H1 (cell line): ENCODE measurements around the gene MAP3K6. TPM values are rescaled to one million over a fixed set of nuclear protein-coding genes. Genes with fewer than 3 reads are reported as not detected.

Experiments used
- CTCF ChIA-PET: fragments of 300-600 bp; sonication (Branson Sonifier 250); formaldehyde crosslinking; loops from one replicate; lab custom pipeline; 2021; ENCODE audit not compliant: partially characterized antibody; lab: Charles Lee
- POLR2A ChIA-PET: fragments of 300-600 bp; sonication (Branson Sonifier 250); formaldehyde crosslinking; loops from one replicate; lab custom pipeline; 2021; ENCODE audit warnings: inconsistent platforms; ENCODE audit not compliant: partially characterized antibody; lab: Charles Lee
- DNase-seq, 2 experiments: peaks; one replicate each; pipeline versions ENCODE4 v3.0.0 to v3.0.0-alpha.2; 2010 to 2022; ENCODE audit warnings: low spot score in 2 of 2, low read depth in 1 of 2, mixed read lengths in 1 of 2
- FAIRE-seq: peaks from 2 replicates; lab custom pipeline; 2011; peaks lifted over from hg19 to GRCh38; lab: Jason Lieb, UNC
- H2AFZ ChIP-seq: 2 replicates; pipeline ENCODE4 v1.8.1; 2012; ENCODE audit warnings: low read length, inconsistent platforms
- H2AK5ac ChIP-seq: 2 replicates; pipeline ENCODE4 v1.6.1; 2013; ENCODE audit warnings: low read depth, low read length
- H2BK120ac ChIP-seq: replicated peaks from 2 replicates; pipeline ENCODE3; 2013; ENCODE audit warnings: low read depth, low read length, inconsistent platforms
- H2BK12ac ChIP-seq: 2 replicates; pipeline ENCODE4 v1.6.1; 2013; ENCODE audit warnings: low read depth, low read length
- H2BK15ac ChIP-seq: 2 replicates; pipeline ENCODE4 v1.6.1; 2013; ENCODE audit warnings: low read length
- H2BK20ac ChIP-seq: 2 replicates; pipeline ENCODE4 v1.6.1; 2013; ENCODE audit warnings: low read length
- H2BK5ac ChIP-seq: 2 replicates; pipeline ENCODE4 v1.6.1; 2013; ENCODE audit warnings: low read depth, low read length
- H3K14ac ChIP-seq: 2 replicates; pipeline ENCODE4 v1.6.1; 2013; ENCODE audit warnings: inconsistent platforms; ENCODE audit not compliant: insufficient read length
- H3K18ac ChIP-seq: 2 replicates; pipeline ENCODE4 v1.6.1; 2013; ENCODE audit warnings: low read length; ENCODE audit errors: extremely low read depth
- H3K23ac ChIP-seq: 2 replicates; pipeline ENCODE4 v1.6.1; 2013; ENCODE audit warnings: inconsistent platforms; ENCODE audit not compliant: insufficient read length
- H3K23me2 ChIP-seq: 2 replicates; pipeline ENCODE4 v1.6.1; 2013; ENCODE audit warnings: low read depth, low read length
- H3K27ac ChIP-seq: 2 replicates; pipeline ENCODE4 v1.6.1; 2011; ENCODE audit warnings: low read depth, low read length, inconsistent platforms
- H3K27me3 ChIP-seq, 4 experiments: replicated peaks in 1 of 4; 1 replicate in 1 of 4; 2 replicates in 3 of 4; pipeline versions ENCODE4 v1.6.1 to v1.8.1; 2011 to 2013; ENCODE audit warnings: low read length in 3 of 4, mild to moderate bottlenecking in 3 of 4, inconsistent platforms in 2 of 4, mixed read lengths in 2 of 4, moderate library complexity in 1 of 4; ENCODE audit not compliant: control insufficient read depth in 3 of 4, insufficient read depth in 3 of 4; ENCODE audit errors: extremely low read depth in 1 of 4
- H3K36me3 ChIP-seq, 4 experiments: 2 replicates each; pipeline versions ENCODE4 v1.6.1 to v1.8.1; 2011 to 2013; ENCODE audit warnings: mild to moderate bottlenecking in 4 of 4, low read length in 3 of 4, moderate library complexity in 2 of 4, control low read depth in 1 of 4, inconsistent platforms in 1 of 4; ENCODE audit not compliant: insufficient read depth in 4 of 4, control insufficient read depth in 2 of 4
- H3K4ac ChIP-seq: replicated peaks from 2 replicates; pipeline ENCODE3; 2013; ENCODE audit warnings: low read length, low read depth, mixed read lengths, inconsistent platforms; ENCODE audit not compliant: insufficient read length
- H3K4me1 ChIP-seq, 4 experiments: replicated peaks in 1 of 4; 1 replicate in 1 of 4; 2 replicates in 3 of 4; pipeline versions ENCODE4 v1.6.1 to v1.8.1; 2011 to 2013; ENCODE audit warnings: low read length in 3 of 4, inconsistent platforms in 2 of 4, mixed read lengths in 1 of 4; ENCODE audit not compliant: insufficient read depth in 4 of 4, control insufficient read depth in 3 of 4
- H3K4me2 ChIP-seq, 2 experiments: 2 replicates each; pipeline versions ENCODE4 v1.6.1 to v1.8.1; 2011 to 2013; ENCODE audit warnings: low read depth in 2 of 2, low read length in 2 of 2, control low read depth in 1 of 2, inconsistent platforms in 1 of 2, mild to moderate bottlenecking in 1 of 2; ENCODE audit not compliant: insufficient read depth in 1 of 2
- H3K4me3 ChIP-seq, 4 experiments: fragments of 200-600, 300-600 bp in 1 of 4; sonication (generic), shearing (Covaris generic), sonication (Bioruptor Twin) in 1 of 4; 2 replicates each; pipeline versions ENCODE4 v1.5.1 to v1.8.1; 2011 to 2016; ENCODE audit warnings: low read length in 4 of 4, low read depth in 3 of 4, control low read depth in 2 of 4, inconsistent platforms in 2 of 4, mild to moderate bottlenecking in 2 of 4, mixed read lengths in 1 of 4, moderate library complexity in 1 of 4; ENCODE audit not compliant: insufficient read depth in 2 of 4; ENCODE audit errors: extremely low read depth in 1 of 4
- H3K56ac ChIP-seq: replicated peaks from 2 replicates; pipeline ENCODE3; 2013; ENCODE audit warnings: low read depth, mild to moderate bottlenecking, mixed read lengths, low read length, inconsistent platforms; ENCODE audit not compliant: insufficient read length
- H3K79me1 ChIP-seq: 2 replicates; pipeline ENCODE4 v1.6.1; 2013; ENCODE audit warnings: low read depth, low read length, control low read depth
- H3K79me2 ChIP-seq, 2 experiments: 2 replicates each; pipeline versions ENCODE4 v1.6.1 to v1.8.1; 2012 to 2013; ENCODE audit warnings: low read length in 2 of 2, mild to moderate bottlenecking in 2 of 2, inconsistent platforms in 1 of 2; ENCODE audit not compliant: insufficient read depth in 2 of 2, control insufficient read depth in 1 of 2
- H3K9ac ChIP-seq, 4 experiments: replicated peaks in 1 of 4; 1 replicate in 1 of 4; 2 replicates in 3 of 4; pipeline versions ENCODE4 v1.6.1 to v1.8.1; 2011 to 2013; ENCODE audit warnings: low read depth in 3 of 4, low read length in 3 of 4, control low read depth in 2 of 4, mild to moderate bottlenecking in 2 of 4, moderate library complexity in 2 of 4, inconsistent platforms in 1 of 4; ENCODE audit errors: extremely low read depth in 1 of 4
- H3K9me3 ChIP-seq, 2 experiments: 2 replicates each; pipeline versions ENCODE4 v1.6.1 to v1.8.1; 2012 to 2013; ENCODE audit warnings: mild to moderate bottlenecking in 2 of 2, moderate library complexity in 2 of 2, control low read depth in 1 of 2, inconsistent platforms in 1 of 2, low read depth in 1 of 2, low read length in 1 of 2, mixed read lengths in 1 of 2; ENCODE audit not compliant: insufficient read depth in 2 of 2
- H4K20me1 ChIP-seq, 2 experiments: replicated peaks in 1 of 2; 2 replicates each; pipeline versions ENCODE3 to v1.8.1; 2011 to 2013; ENCODE audit warnings: inconsistent platforms in 2 of 2, low read length in 2 of 2, mild to moderate bottlenecking in 1 of 2; ENCODE audit not compliant: insufficient read depth in 2 of 2, control insufficient read depth in 1 of 2
- H4K5ac ChIP-seq: 2 replicates; pipeline ENCODE4 v1.6.1; 2013; ENCODE audit warnings: low read length, low read depth, mixed read lengths, inconsistent platforms; ENCODE audit not compliant: insufficient read length
- H4K8ac ChIP-seq: 2 replicates; pipeline ENCODE4 v1.8.0; 2013; ENCODE audit warnings: mild to moderate bottlenecking, moderate library complexity, low read length, inconsistent platforms; ENCODE audit not compliant: insufficient read depth; ENCODE audit errors: extremely low read depth
- H4K91ac ChIP-seq: replicated peaks from 2 replicates; pipeline ENCODE3; 2013; ENCODE audit warnings: low read length, mixed read lengths, inconsistent platforms; ENCODE audit not compliant: insufficient read length
- CBX5 ChIP-seq: fragments of 300-800, 300-1000 bp; sonication (generic); IDR thresholded peaks from 2 replicates; pipeline ENCODE4 v1.7.1; 2016; ENCODE audit warnings: antibody characterized with exemption, low read length, low read depth
- CHD2 ChIP-seq: IDR thresholded peaks from 2 replicates; pipeline ENCODE4 v1.6.1; 2012; ENCODE audit warnings: low read length, improper control_type of control experiment
- CREB1 ChIP-seq: IDR thresholded peaks from 2 replicates; pipeline ENCODE4 v1.6.1; 2012; ENCODE audit warnings: inconsistent platforms
- EZH2 ChIP-seq: fragments of 200-600 bp; sonication (generic); IDR thresholded peaks from 2 replicates; pipeline ENCODE4 v1.7.1; 2012; ENCODE audit warnings: low read depth, mild to moderate bottlenecking, moderate library complexity, low read length, inconsistent platforms; ENCODE audit not compliant: severe bottlenecking
- HDAC6 ChIP-seq: IDR thresholded peaks from one replicate; pipeline ENCODE4 v1.7.1; 2012; ENCODE audit warnings: low read depth, mild to moderate bottlenecking, inconsistent platforms, low read length, moderate library complexity
- MAX ChIP-seq: IDR thresholded peaks from 2 replicates; pipeline ENCODE4 v1.6.1; 2012; ENCODE audit warnings: inconsistent platforms
- SP2 ChIP-seq: IDR thresholded peaks from 2 replicates; pipeline ENCODE4 v1.6.1; 2012; ENCODE audit warnings: mild to moderate bottlenecking, low read length, inconsistent platforms
- WGBS, 2 experiments: shearing (Covaris generic) in 1 of 2; methylation state at CpG; one replicate each; pipeline versions ENCODE4 v1.1.6 to v1.1.7; 2013 to 2015; ENCODE audit warnings: low lambda C conversion rate in 2 of 2, mixed read lengths in 2 of 2, inconsistent platforms in 1 of 2, low coverage in 1 of 2, missing lambda C conversion rate in 1 of 2; ENCODE audit not compliant: insufficient replicate concordance in 2 of 2, insufficient coverage in 1 of 2, insufficient read length in 1 of 2; ENCODE audit errors: extremely low coverage in 1 of 2, missing lambda C conversion rate in 1 of 2; 5-methylcytosine and 5-hydroxymethylcytosine counted together
- polyA plus RNA-seq, 7 experiments: library from polyadenylated mRNA; depleted of rRNA in 3 of 7; stranded (reverse) in 5 of 7; unstranded in 2 of 7; fragments of >200 nt in 5 of 7; fragments of 200-250 nt in 2 of 7; gene quantifications; 1 replicate in 5 of 7; 2 replicates in 1 of 7; 4 replicates in 1 of 7; pipeline versions ENCODE4 v1.2.1 to v1.2.3, GENCODE V29; 2011 to 2013; ENCODE audit warnings: missing spikeins in 2 of 7, mixed read lengths in 2 of 7
- total RNA-seq: library from RNA; stranded (reverse); fragmentation: NEBNext Ultra II Directional; extraction: Animal tissue kit (Norgen Biotek cat#: 25700); gene quantifications from 2 replicates; pipeline ENCODE4 v1.2.1, GENCODE V29; 2021
- TF ChIP-seq, protein P1 (sequence below), 3 experiments: IDR thresholded peaks; 1 replicate in 2 of 3; 2 replicates in 1 of 3; pipeline versions ENCODE4 v1.5.1 to v1.6.1; 2011; ENCODE audit warnings: low read length in 3 of 3, mild to moderate bottlenecking in 3 of 3, inconsistent platforms in 2 of 3, low read depth in 1 of 3, moderate library complexity in 1 of 3; ENCODE audit not compliant: insufficient read depth in 1 of 3; ENCODE audit errors: control extremely low read depth in 1 of 3
- TF ChIP-seq, protein P2 (sequence below): IDR thresholded peaks from 2 replicates; pipeline ENCODE4 v1.6.1; 2012; ENCODE audit warnings: low read length, inconsistent platforms

MAP3K6 gene
- total and polyA plus RNA-seq, 2 of the 8 experiments (the other 6 are each of a cell fraction or from before 2014, with no cell fraction given), result 7.4 to 7.6 TPM

GRCh38 chr1:27338751-27339150, 28.0 kb downstream of the MAP3K6 start:
- H3K23me2 ChIP-seq, result peaks cover 6% of the 10 kb centered on the region; the same call in 1 of the 2 replicates
- no peak overlapping the region for H2BK15ac ChIP-seq
- no peak overlapping the region for H3K14ac ChIP-seq
- H3K27me3 ChIP-seq, result peaks cover 0 to 2% (median 0%) of the 10 kb centered on the region in 4 experiments; a peak in 1 of 7 replicates
- no peak overlapping the region for H3K4ac ChIP-seq
- H3K18ac ChIP-seq, result no peak overlapping the region
- H3K9ac ChIP-seq, result no peak overlapping the region
- 0 out of 2 replicates have a peak overlapping the region, but pooled peaks have one; percentile 32 for H2BK20ac ChIP-seq
- no peak overlapping the region for H2BK12ac ChIP-seq
- no peak overlapping the region for H3K4me3 ChIP-seq
- H3K4me2 ChIP-seq, result no peak overlapping the region
- no peak overlapping the region for H2BK120ac ChIP-seq
- ChIA-PET POLR2A (interaction anchor here (0.6 to 4.8 kb wide), 6 partner anchors 12 to 49 kb away, joined by 3 to 50 read pairs (median 3); no protein-coding TSS in a partner anchor), CTCF (interaction anchor here (0.7 to 17.0 kb wide), 12 partner anchors 11 to 236 kb away, joined by 3 to 321 read pairs (median 4); no protein-coding TSS in a partner anchor)
- H3K79me1 ChIP-seq, result no peaks in the 10 kb centered on the region
- DNase-seq (no peak), FAIRE-seq (no peak)
- no peaks in the 10 kb centered on the region for H3K9me3 ChIP-seq
- H2BK5ac ChIP-seq, result no peak overlapping the region
- H3K27ac ChIP-seq, result no peak overlapping the region; the same call in 1 of the 2 replicates
- no peak overlapping the region for H4K91ac ChIP-seq
- H3K56ac ChIP-seq, result no peak overlapping the region
- H3K36me3 ChIP-seq, result peaks cover under 1 to 14% (median 6%) of the 10 kb centered on the region in 4 experiments; a peak in 6 of 8 replicates
- peaks cover 0 to 25% (median 20%) of the 10 kb centered on the region in 4 experiments; a peak in 6 of 7 replicates for H3K4me1 ChIP-seq
- no peak overlapping the region for H2AK5ac ChIP-seq
- 89% methylated on average over 6 of the region's 6 CpGs; no CpG with 5 or more reads in 1 of the 2 experiments for WGBS, 2 experiments
- peaks cover 2 to 8% of the 10 kb centered on the region in 2 experiments for H4K20me1 ChIP-seq
- H3K79me2 ChIP-seq, result no peaks in the 10 kb centered on the region; a peak in 1 of 4 replicates
- no peak overlapping the region for H2AFZ ChIP-seq
- H4K5ac ChIP-seq, result no peak overlapping the region
- H3K23ac ChIP-seq, result no peak overlapping the region
- no peak overlapping the region; the same call in 1 of the 2 replicates for H4K8ac ChIP-seq
- TF ChIP-seq CREB1 (no peak), MAX (no peak), HDAC6 (no peak), CHD2 (no peak), EZH2 (no peak), SP2 (no peak), CBX5 (no peak)
- TF ChIP-seq, protein P1, sequence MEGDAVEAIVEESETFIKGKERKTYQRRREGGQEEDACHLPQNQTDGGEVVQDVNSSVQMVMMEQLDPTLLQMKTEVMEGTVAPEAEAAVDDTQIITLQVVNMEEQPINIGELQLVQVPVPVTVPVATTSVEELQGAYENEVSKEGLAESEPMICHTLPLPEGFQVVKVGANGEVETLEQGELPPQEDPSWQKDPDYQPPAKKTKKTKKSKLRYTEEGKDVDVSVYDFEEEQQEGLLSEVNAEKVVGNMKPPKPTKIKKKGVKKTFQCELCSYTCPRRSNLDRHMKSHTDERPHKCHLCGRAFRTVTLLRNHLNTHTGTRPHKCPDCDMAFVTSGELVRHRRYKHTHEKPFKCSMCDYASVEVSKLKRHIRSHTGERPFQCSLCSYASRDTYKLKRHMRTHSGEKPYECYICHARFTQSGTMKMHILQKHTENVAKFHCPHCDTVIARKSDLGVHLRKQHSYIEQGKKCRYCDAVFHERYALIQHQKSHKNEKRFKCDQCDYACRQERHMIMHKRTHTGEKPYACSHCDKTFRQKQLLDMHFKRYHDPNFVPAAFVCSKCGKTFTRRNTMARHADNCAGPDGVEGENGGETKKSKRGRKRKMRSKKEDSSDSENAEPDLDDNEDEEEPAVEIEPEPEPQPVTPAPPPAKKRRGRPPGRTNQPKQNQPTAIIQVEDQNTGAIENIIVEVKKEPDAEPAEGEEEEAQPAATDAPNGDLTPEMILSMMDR (IDR thresholded peaks at IDR 0.05; ENCODE audit: control extremely low read depth in 1 of 3, insufficient read depth in 1 of 3, low read depth in 1 of 3, low read length in 3 of 3), result no peak
- TF ChIP-seq, protein P2, sequence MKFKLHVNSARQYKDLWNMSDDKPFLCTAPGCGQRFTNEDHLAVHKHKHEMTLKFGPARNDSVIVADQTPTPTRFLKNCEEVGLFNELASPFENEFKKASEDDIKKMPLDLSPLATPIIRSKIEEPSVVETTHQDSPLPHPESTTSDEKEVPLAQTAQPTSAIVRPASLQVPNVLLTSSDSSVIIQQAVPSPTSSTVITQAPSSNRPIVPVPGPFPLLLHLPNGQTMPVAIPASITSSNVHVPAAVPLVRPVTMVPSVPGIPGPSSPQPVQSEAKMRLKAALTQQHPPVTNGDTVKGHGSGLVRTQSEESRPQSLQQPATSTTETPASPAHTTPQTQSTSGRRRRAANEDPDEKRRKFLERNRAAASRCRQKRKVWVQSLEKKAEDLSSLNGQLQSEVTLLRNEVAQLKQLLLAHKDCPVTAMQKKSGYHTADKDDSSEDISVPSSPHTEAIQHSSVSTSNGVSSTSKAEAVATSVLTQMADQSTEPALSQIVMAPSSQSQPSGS, result no peak
